BE2C (cell line): Measurements from ENCODE around the gene MEIS1.

Source experiments
- DNase-seq: peaks from one replicate; pipeline ENCODE4 v3.0.0-alpha.2; 2020
- H3K27me3 ChIP-seq: fragments of 250-450 bp; sonication (Bioruptor Pico); 2 replicates; pipeline ENCODE4 v1.5.1; 2020; ENCODE audit warnings: mild to moderate bottlenecking
- H3K36me3 ChIP-seq: fragments of 250-450 bp; sonication (Bioruptor Pico); 2 replicates; pipeline ENCODE4 v1.5.1; 2020; ENCODE audit warnings: mild to moderate bottlenecking
- H3K4me1 ChIP-seq: fragments of 250-450 bp; sonication (Bioruptor Pico); 2 replicates; pipeline ENCODE4 v1.5.1; 2020
- H3K4me3 ChIP-seq: 2 replicates; pipeline ENCODE4 v1.5.1; 2011; ENCODE audit warnings: low read depth, low read length
- H3K9me3 ChIP-seq: fragments of 250-450 bp; sonication (Bioruptor Pico); 2 replicates; pipeline ENCODE4 v1.5.1; 2020
- TF ChIP-seq, protein P1 (sequence below): IDR thresholded peaks from 2 replicates; pipeline ENCODE4 v1.5.1; 2012; ENCODE audit warnings: mild to moderate bottlenecking, low read depth, low read length

MEIS1 gene

DNA sequence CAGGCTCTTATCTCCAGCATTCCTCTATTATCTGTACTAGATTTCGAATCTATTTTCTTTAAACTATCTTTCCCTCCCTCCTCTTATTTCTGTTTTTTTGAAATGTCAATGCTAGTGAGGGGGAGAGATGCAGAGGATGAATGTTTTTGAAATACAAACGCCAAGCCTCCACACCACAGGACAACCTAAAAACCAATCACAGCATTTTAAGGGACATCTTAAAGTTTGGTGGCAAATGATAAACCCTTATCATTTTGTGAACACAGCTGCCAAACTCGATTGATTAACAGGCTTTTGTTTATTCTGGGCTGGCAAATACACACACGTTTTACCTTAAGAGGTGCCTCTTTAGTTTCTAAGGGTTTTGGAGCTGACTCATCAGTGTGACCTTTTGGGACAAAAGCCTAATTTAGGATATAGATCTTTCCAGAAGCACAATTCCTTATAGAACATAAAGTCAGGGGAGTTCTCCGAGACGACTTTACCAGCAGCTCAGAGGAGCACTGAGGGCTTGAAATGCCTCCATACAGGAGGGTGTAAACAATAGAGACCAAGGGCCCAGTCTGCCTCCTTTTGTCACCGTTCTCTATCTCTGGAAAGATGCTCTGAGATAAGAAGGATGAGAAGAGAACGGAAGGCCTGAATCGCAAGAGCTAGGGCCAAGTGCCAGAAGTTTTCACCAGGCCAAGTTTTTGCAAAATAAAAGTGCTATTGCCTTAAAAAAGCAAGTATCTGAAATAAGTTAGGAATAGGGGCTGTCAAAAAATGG, 4.2 kb upstream of the MEIS1 start:
- Histone ChIP-seq H3K27me3 (no peaks in the 10 kb centered on the region), H3K4me1 (no peaks in the 10 kb centered on the region), H3K36me3 (no peaks in the 10 kb centered on the region), H3K9me3 (no peaks in the 10 kb centered on the region), H3K4me3 (no peak overlapping the region)
- no peak for DNase-seq
- TF ChIP-seq, protein P1, sequence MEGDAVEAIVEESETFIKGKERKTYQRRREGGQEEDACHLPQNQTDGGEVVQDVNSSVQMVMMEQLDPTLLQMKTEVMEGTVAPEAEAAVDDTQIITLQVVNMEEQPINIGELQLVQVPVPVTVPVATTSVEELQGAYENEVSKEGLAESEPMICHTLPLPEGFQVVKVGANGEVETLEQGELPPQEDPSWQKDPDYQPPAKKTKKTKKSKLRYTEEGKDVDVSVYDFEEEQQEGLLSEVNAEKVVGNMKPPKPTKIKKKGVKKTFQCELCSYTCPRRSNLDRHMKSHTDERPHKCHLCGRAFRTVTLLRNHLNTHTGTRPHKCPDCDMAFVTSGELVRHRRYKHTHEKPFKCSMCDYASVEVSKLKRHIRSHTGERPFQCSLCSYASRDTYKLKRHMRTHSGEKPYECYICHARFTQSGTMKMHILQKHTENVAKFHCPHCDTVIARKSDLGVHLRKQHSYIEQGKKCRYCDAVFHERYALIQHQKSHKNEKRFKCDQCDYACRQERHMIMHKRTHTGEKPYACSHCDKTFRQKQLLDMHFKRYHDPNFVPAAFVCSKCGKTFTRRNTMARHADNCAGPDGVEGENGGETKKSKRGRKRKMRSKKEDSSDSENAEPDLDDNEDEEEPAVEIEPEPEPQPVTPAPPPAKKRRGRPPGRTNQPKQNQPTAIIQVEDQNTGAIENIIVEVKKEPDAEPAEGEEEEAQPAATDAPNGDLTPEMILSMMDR: no peak

DNA sequence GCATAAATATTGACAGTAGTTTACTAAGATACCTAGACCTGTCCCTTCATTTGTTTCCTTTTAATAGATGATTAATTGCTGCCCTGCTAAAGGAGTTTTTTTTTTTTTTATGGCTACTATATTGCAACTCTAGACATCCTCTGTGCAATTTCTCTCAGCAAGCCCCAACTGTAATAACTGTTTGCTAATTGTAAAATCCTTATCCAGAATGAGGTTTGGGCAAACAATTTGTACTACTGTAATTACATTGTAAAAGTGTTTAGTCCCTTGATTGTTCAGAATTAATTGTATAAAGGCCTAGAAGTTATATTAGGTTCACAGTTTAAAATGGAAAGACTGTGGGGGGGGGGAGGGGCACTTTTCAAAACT, 3.7 kb upstream of the MEIS1 start:
- TF ChIP-seq, protein P1: no peak
- Histone ChIP-seq H3K9me3 (no peaks in the 10 kb centered on the region), H3K4me3 (no peak overlapping the region), H3K4me1 (no peaks in the 10 kb centered on the region), H3K36me3 (no peaks in the 10 kb centered on the region), H3K27me3 (no peaks in the 10 kb centered on the region)
- DNase-seq: no peak

DNA sequence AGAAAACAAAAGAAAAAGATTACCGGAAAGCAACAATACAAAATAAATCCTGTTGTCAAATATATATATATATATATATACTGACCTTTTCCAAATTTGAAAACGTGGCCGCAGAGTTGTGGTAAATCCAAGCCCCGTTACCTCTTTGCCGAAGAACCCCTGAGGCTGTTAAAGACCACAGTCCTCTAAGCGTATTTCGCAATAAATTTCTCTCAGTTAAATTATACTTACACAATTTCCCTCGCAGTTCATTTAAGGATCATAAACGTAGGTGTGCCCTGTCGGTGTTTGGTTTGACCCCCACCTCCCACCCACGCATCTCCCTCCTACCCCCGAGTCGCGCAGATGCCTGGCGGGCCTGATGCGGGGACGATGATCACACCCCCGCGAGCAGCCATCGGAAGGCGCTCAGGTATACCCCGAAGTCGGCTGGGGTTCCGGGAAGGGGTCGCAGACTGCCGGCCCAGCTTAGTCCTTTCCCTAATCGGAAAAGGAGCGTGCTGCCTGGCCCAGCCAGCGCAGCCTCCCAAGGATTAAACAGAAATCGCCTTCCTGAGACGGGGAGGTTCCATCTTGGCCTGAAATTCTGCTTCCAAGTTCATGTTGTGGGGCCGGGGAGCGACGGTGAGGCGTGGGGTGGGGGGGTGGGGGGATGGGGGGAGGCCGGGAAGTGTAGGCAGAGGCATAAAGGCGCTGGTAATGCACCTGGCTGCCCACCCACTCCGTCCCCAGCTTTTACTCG, 2.9 kb upstream of the MEIS1 start:
- TF ChIP-seq, protein P1: no peak
- Histone ChIP-seq H3K9me3 (no peaks in the 10 kb centered on the region), H3K4me1 (no peaks in the 10 kb centered on the region), H3K36me3 (no peaks in the 10 kb centered on the region), H3K27me3 (no peaks in the 10 kb centered on the region), H3K4me3 (no peak overlapping the region)
- DNase-seq: no peak

DNA sequence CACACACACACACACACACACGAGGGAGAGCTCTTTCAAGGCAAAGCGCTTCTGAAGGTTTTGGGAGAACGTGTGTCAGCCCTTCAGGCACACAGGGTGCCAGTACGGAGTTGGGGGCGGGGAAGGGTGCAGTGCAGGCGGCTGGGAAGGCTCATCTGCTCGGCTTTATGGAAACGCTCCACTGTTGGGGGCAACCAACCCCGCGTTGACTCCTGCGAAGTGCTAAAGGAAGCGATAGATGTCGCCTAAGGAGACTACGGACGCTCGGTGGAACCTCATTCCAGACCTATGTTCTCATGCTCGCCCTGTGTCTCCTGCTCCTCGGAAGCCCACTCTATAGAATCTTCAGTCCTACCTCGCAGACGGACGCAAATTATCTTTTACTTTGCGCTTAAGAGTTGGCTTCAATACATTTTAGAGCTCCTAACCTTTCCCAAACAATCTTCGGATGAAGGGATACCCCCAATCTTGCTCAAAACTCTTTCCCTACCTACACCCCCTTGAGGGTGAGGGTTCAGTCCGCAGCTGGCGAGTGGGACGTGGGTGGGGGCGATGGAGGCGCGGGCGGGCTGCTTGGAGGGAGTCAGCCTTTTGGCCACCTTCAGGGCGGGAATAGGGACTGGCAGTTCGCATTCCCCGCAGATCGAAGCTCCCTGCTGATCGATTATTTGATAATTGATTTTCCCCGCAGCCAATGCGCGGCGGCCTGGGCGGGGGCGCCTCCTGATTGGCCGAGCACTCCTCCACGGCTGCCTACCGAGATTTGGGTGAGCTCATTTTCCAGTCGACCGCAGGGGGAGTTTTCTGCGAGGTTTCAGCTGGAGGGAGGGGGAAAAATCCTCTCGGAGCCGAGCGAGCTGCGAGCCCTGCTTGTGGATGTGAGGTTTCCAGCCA, 1.9 kb upstream of the MEIS1 start:
- Histone ChIP-seq H3K4me1 (no peaks in the 10 kb centered on the region), H3K27me3 (no peaks in the 10 kb centered on the region), H3K36me3 (no peaks in the 10 kb centered on the region), H3K4me3 (peak overlapping the region; percentile 83), H3K9me3 (no peaks in the 10 kb centered on the region)
- DNase-seq: peak; percentile 86
- TF ChIP-seq, protein P1: no peak

DNA sequence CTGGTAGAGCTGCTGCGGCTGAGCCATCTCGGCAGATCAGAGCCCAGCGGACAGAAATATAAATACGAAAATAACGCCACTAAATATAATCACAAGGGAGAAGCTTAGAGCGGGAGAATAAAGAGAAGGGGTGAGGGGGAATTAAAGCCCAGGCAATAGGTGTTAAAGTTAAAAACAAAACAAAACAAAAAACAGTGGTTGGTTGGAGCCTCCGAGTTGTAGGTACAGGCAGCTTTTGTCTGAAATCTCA, 1.3 kb upstream of the MEIS1 start:
- Histone ChIP-seq H3K4me3 (peak overlapping the region; percentile 83), H3K27me3 (no peaks in the 10 kb centered on the region), H3K36me3 (no peaks in the 10 kb centered on the region), H3K4me1 (no peaks in the 10 kb centered on the region), H3K9me3 (no peaks in the 10 kb centered on the region)
- TF ChIP-seq, protein P1: no peak
- no peak for DNase-seq
